ENCODE measurements around the gene METAP1D. TPM values are rescaled to one million over a fixed set of nuclear protein-coding genes. Genes with fewer than 3 reads are reported as not detected.

Gene METAP1D
- polyA plus RNA-seq, 6 donors from 2014 or later: 2.5 to 5.2 (median 4.1) TPM

- peaks cover 24 to 31% (median 31%) of the 10 kb centered on the region in 3 donors for H3K4me1 Mint-ChIP-seq
- DNase-seq: no peak
- ATAC-seq (ENCODE audit: low read depth in 2 of 2): peak; percentile 77 to 82
- H3K27ac Mint-ChIP-seq: peak overlapping the region in 5 of 6 donors; percentile 27 to 95 (median 93)
- peaks cover 6 to 25% of the 10 kb centered on the region in 2 donors for H3K36me3 Mint-ChIP-seq
- H3K4me3 Mint-ChIP-seq: peak overlapping the region; percentile 75 to 94 (median 84)
- H3K9me3 Mint-ChIP-seq: peaks cover 4 to 29% (median 18%) of the 10 kb centered on the region in 7 donors
- H3K27me3 Mint-ChIP-seq: peaks cover 57 to 80% (median 71%) of the 10 kb centered on the region in 3 donors
Observed at GRCh38 chr2:172095146-172095904, 95.6 kb downstream of the METAP1D start.

GRCh38 chr2:172095905-172096625 is 96.3 kb downstream of the METAP1D start:
- Mint-ChIP-seq H3K27ac (peak overlapping the region in 4 of 6 donors; percentile 37 to 95 (median 94)), H3K9me3 (peaks cover 4 to 34% (median 18%) of the 10 kb centered on the region in 7 donors), H3K4me1 (peaks cover 29 to 37% (median 35%) of the 10 kb centered on the region in 3 donors), H3K4me3 (peak overlapping the region; percentile 75 to 94 (median 84)), H3K36me3 (peaks cover 6 to 25% of the 10 kb centered on the region in 2 donors), H3K27me3 (peaks cover 60 to 81% (median 65%) of the 10 kb centered on the region in 3 donors)
- DNase-seq: no peak
- peak in 1 of 2 donors; percentile 10 for ATAC-seq (ENCODE audit: low read depth in 2 of 2)

- peaks cover 4 to 29% (median 18%) of the 10 kb centered on the region in 7 donors for H3K9me3 Mint-ChIP-seq
- peak overlapping the region; percentile 46 to 86 (median 78) for H3K4me3 Mint-ChIP-seq
- peaks cover 6 to 25% of the 10 kb centered on the region in 2 donors for H3K36me3 Mint-ChIP-seq
- peak overlapping the region in 4 of 6 donors; percentile 42 to 94 (median 70) for H3K27ac Mint-ChIP-seq
- H3K27me3 Mint-ChIP-seq: peaks cover 60 to 85% (median 68%) of the 10 kb centered on the region in 3 donors
- DNase-seq (no peak), ATAC-seq (ENCODE audit: low read depth in 2 of 2) (peak in 1 of 2 donors; percentile 5)
- H3K4me1 Mint-ChIP-seq: peaks cover 37 to 46% (median 41%) of the 10 kb centered on the region in 3 donors
Observed at GRCh38 chr2:172096626-172097547, 97.1 kb downstream of the METAP1D start.

- Mint-ChIP-seq H3K4me1 (peaks cover 43 to 53% (median 48%) of the 10 kb centered on the region in 3 donors), H3K9me3 (peaks cover 4 to 30% (median 18%) of the 10 kb centered on the region in 7 donors), H3K4me3 (peak overlapping the region in 6 of 8 donors; percentile 56 to 86 (median 72)), H3K27me3 (peaks cover 59 to 85% (median 68%) of the 10 kb centered on the region in 3 donors), H3K27ac (peak overlapping the region in 2 of 6 donors; percentile 54 to 86), H3K36me3 (peaks cover 6 to 25% of the 10 kb centered on the region in 2 donors)
- DNase-seq: no peak
- no peak for ATAC-seq (ENCODE audit: low read depth in 2 of 2)
Observed at GRCh38 chr2:172097557-172098131, 97.9 kb downstream of the METAP1D start.

- Mint-ChIP-seq H3K27ac (peak overlapping the region in 5 of 6 donors; percentile 0 to 99 (median 84)), H3K36me3 (peaks cover 6 to 19% of the 10 kb centered on the region in 2 donors), H3K4me3 (peak overlapping the region in 5 of 8 donors; percentile 3 to 81 (median 46)), H3K27me3 (peaks cover 58 to 85% (median 68%) of the 10 kb centered on the region in 3 donors), H3K9me3 (peaks cover 4 to 29% (median 15%) of the 10 kb centered on the region in 7 donors), H3K4me1 (peaks cover 48 to 59% (median 50%) of the 10 kb centered on the region in 3 donors)
- no peak for DNase-seq
- ATAC-seq (ENCODE audit: low read depth in 2 of 2): no peak
Observed at GRCh38 chr2:172098287-172098649, 98.5 kb downstream of the METAP1D start.

GRCh38 chr2:172098650-172099471 is 99.1 kb downstream of the METAP1D start:
- ATAC-seq (ENCODE audit: low read depth in 2 of 2): no peak
- Mint-ChIP-seq H3K9me3 (peaks cover 4 to 28% (median 14%) of the 10 kb centered on the region in 7 donors), H3K4me3 (peak overlapping the region; percentile 3 to 81 (median 56)), H3K36me3 (peaks cover 6 to 13% of the 10 kb centered on the region in 2 donors), H3K4me1 (peaks cover 52 to 64% (median 52%) of the 10 kb centered on the region in 3 donors), H3K27me3 (peaks cover 58 to 85% (median 68%) of the 10 kb centered on the region in 3 donors), H3K27ac (peak overlapping the region in 5 of 6 donors; percentile 0 to 99 (median 84))
- no peak for DNase-seq

- H3K4me1 Mint-ChIP-seq: peaks cover 55 to 69% (median 55%) of the 10 kb centered on the region in 3 donors
- DNase-seq (no peak), ATAC-seq (ENCODE audit: low read depth in 2 of 2) (no peak)
- H3K36me3 Mint-ChIP-seq: peaks cover 6 to 9% of the 10 kb centered on the region in 2 donors
- peaks cover 4 to 29% (median 16%) of the 10 kb centered on the region in 7 donors for H3K9me3 Mint-ChIP-seq
- peaks cover 60 to 88% (median 68%) of the 10 kb centered on the region in 3 donors for H3K27me3 Mint-ChIP-seq
- H3K27ac Mint-ChIP-seq: peak overlapping the region in 1 of 6 donors; percentile 47
- peak overlapping the region in 5 of 8 donors; percentile 30 to 81 (median 42) for H3K4me3 Mint-ChIP-seq
Observed at GRCh38 chr2:172099472-172100079, 99.8 kb downstream of the METAP1D start.

- Mint-ChIP-seq H3K36me3 (peaks cover 6 to 9% of the 10 kb centered on the region in 2 donors), H3K4me3 (peak overlapping the region; percentile 59 to 87 (median 80)), H3K9me3 (peaks cover 4 to 29% (median 16%) of the 10 kb centered on the region in 7 donors), H3K27ac (peak overlapping the region in 4 of 6 donors; percentile 55 to 95 (median 68)), H3K27me3 (peaks cover 63 to 92% (median 71%) of the 10 kb centered on the region in 3 donors), H3K4me1 (peaks cover 52 to 66% (median 54%) of the 10 kb centered on the region in 3 donors)
- no peak for DNase-seq
- ATAC-seq (ENCODE audit: low read depth in 2 of 2): no peak
Observed at GRCh38 chr2:172100080-172100934, 100.6 kb downstream of the METAP1D start.

GRCh38 chr2:172100935-172101820 is 101.4 kb downstream of the METAP1D start:
- Mint-ChIP-seq H3K4me3 (peak overlapping the region; percentile 80 to 91 (median 82)), H3K36me3 (peaks cover 6 to 9% of the 10 kb centered on the region in 2 donors), H3K27ac (peak overlapping the region in 5 of 6 donors; percentile 34 to 96 (median 78)), H3K4me1 (peaks cover 45 to 57% (median 50%) of the 10 kb centered on the region in 3 donors), H3K9me3 (peaks cover 4 to 30% (median 15%) of the 10 kb centered on the region in 7 donors), H3K27me3 (peaks cover 63 to 92% (median 68%) of the 10 kb centered on the region in 3 donors)
- ATAC-seq (ENCODE audit: low read depth in 2 of 2) (peak in 1 of 2 donors; percentile 6), DNase-seq (no peak)
